ENCODE results near the gene ABLIM1.

ABLIM1 gene

DNA sequence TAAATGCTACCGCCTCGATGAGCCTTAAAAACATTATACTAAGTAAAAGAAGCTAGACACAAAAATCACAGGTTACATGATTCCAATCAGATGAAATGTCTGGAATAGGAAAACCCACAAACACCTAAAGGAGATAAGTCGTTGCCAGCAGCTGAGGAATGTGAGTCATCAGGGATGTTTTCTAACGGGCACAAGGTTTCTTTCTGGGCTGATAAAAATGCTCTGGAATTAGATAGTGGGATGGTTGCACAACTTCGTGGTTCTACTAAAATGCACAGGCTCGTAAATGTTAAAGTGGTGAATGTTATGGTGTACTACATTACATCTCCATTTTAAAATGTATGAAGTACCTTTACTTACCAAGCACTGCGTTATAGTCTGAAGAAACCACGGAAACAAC lies 9.7 kb downstream of the ABLIM1 start:
- DNase-seq (ENCODE audit: low read depth in 1 of 2, low spot score in 1 of 2): no peak

DNA sequence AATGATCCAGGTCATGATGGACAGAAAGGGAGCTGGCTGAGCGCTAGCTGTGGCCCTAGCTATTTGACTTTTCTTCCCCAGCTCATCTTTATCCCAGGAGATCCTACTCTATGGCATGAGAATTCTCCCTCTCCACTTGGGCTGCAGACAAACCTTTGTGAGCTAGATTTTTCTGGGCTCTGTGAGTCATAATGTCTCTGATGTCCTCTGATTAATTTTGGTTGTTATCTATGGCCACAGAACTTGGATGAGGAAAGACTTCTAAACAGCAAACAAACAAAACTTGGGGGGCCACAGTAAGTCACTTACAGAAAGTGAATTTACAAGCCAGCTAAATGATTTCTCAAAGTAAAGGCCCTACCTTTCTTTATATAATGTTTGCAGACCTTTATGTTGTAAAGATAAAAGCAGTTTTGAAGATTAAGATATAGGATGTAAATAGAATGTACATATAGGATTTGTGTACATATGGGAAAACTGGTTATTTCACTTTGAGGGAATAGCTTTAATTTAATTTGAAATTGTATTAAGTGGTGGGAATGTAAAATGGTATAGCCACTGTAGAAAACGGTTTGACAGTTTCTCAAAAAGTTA lies 10.4 kb downstream of the ABLIM1 start:
- DNase-seq (ENCODE audit: low read depth in 1 of 2, low spot score in 1 of 2): no peak

DNA sequence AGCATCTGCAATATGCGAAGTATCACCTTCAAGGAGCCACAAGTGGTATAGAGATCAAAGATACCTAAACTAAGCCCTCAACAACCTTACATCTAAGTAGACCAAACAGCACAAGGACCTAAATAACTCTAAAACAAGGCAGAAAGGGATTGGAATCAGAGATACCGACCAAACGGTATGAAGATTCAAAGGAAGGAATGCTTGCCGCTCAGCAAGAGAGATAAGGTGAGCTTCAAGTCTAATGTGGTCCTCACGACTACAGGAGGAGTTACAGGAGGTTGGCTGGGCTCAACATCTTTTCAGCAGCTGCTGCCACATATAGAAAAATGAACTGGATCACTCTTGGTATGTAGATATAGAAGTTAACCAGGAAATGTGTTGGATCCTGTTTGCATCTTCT lies 11.6 kb downstream of the ABLIM1 start:
- no peak for DNase-seq (ENCODE audit: low read depth in 1 of 2, low spot score in 1 of 2)

DNA sequence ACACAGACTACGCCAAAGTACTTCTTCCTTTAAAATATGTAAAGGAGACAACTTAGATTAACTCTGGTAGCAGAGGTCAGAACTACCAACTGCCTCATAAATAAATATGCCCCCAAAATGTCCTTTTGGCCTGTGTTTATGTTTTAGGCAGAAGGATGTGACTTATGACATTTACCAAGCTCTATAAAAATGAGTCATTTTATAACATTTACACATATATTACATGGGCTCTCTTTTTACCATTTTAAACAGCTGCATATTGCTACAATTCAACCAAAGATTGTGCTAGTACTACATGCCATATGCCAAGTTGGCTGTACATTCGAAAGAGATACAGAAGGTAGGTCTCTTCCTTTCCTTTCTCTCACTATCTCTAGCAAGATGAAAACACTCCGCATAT lies 12.4 kb downstream of the ABLIM1 start:
- no peak for DNase-seq (ENCODE audit: low read depth in 1 of 2, low spot score in 1 of 2)

DNA sequence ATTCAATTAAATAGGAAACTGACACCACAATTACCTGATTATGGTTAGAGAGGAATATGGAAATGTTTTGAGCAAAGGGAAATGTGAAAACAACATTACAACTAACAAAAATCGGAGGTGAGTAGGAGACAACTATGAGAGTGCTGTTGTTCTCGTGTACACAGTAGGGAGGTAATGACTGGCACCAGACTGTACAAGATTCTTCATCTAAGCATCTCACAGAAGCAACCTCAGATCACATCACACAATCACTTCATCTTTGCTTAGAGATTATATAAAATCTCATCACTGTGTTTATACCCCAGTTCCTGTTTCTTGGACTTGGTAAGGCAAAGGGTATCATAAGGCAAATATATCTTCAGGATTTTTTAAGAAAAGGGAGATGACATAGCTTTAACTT lies 14.9 kb downstream of the ABLIM1 start:
- no peak for DNase-seq (ENCODE audit: low read depth in 1 of 2, low spot score in 1 of 2)

DNA sequence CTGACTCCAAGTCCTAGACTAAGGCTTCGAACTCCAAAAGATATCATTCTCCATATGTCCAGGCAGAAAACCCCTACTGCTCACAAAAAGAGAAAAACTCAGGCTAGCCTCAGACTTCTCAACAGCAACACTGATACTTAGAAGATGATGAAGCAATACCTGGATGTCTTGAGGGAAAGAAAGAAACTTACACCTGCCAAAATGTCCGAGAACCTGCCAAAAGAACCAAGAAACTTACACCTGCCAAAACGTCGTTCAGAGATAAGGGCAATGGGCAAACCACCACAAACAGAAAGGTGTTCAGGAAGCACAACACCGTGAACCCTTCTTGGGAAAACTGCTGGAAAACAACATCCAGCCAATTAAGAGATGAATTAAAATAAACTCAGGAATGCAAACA lies 15.3 kb downstream of the ABLIM1 start:
- DNase-seq (ENCODE audit: low read depth in 1 of 2, low spot score in 1 of 2): no peak

DNA sequence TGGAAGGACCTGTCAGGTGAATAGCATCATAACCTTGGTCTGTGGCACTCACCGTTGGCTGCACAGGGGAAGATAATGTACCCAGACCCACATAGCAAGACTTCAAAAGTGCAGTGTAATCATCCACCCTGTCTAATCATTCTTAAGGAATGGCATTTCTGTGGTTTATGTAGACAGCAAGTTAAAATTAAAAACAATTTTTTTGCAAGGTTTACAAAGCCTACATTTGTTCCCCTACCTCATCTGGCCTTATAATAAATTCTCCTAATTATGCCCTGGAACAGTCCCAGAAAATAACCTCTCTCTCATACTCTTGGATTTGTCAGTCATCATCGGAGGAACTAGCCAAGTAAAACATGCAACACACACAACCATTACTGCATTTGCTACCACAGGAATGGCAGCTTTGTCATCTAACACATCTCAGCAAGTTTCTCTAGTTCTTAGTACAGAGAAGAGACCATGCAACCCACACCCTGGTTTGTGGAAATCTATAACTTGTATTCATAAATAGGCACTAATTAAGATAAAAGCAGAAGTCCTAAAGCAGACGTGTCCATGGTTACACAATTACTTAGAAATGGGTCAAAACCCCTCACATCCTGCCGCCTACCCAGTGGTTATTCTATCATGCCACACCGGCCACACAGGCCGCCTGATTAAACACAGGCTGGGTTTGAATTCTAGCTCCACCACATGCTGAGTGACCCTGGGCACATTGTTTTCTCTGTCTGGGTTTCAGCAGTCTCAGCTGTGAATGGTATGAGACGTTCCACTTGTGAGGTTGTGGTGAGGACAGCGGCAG lies 19.1 kb downstream of the ABLIM1 start:
- no peak for DNase-seq (ENCODE audit: low read depth in 1 of 2, low spot score in 1 of 2)

DNA sequence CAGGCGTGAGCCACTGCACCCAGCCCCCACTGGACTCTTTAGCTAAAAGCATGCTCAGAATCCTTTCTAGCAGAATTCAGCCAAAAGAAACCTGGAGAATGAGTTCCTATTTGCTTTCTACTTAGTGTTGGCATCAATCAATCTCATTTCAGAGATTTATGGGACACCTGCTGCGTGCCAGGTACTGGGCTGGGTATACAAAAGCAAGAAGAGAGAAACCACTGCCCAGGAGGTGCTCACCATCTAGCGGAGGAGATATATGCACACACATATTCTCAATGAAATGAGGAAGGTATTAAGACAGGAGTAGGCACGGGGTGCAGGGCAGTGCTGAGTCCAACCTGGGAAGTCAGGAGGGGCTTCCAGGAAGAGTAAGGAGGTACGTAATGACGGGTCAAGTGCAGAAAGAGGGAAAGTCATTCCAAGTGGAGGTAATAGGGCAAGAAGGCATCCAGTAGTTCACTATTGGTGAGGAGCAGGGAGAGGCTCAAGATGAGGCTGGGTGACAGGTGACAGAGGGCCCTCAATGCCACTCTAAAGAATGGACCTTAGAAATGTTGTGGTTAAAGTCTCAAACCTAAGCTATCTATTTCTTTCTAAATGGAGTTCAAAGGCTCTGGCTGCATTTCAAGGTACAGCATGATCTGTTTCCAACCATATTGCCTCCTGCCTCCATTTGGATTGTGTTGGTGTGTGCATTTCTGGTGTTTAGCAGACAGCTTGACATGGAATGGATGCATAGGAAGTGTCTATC lies 22.1 kb downstream of the ABLIM1 start:
- no peak for DNase-seq (ENCODE audit: low read depth in 1 of 2, low spot score in 1 of 2)

DNA sequence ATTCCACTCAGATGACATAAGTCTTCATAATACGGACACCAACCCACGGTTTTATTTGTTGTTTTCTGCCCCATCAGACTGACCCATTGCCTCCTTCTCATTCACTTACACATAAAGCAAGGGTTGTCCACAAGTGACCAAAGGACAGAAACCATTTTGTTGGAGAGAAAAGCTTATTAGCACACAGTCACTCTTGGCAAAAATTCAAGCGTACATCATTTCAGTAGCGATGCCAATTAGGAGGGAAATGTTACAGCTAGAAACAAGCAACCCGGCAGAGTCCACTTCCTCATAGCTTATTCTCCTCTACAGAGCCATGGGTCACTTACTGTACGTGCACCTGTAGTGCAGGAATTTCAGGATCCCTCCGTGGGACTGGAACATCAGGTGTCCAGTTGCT lies 23.0 kb downstream of the ABLIM1 start:
- DNase-seq (ENCODE audit: low read depth in 1 of 2, low spot score in 1 of 2): no peak

DNA sequence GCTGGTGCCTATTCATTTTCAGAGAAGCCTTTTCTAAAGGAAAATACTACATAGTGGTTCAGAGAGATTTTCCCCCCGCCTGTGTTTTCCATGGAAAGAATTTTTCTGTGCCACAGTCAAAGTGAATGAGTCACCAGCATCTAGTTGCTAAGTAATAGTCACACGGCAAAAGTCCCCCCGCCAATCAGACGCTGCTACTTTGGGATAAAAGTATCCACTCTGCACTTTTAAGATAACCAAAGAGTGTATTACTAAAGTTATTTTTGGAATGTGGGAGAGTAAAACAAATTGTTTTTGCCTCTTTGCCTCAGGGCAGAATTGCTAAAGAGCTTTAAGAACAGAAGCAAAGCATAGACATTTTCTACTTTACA lies 23.5 kb downstream of the ABLIM1 start:
- no peak for DNase-seq (ENCODE audit: low read depth in 1 of 2, low spot score in 1 of 2)

DNA sequence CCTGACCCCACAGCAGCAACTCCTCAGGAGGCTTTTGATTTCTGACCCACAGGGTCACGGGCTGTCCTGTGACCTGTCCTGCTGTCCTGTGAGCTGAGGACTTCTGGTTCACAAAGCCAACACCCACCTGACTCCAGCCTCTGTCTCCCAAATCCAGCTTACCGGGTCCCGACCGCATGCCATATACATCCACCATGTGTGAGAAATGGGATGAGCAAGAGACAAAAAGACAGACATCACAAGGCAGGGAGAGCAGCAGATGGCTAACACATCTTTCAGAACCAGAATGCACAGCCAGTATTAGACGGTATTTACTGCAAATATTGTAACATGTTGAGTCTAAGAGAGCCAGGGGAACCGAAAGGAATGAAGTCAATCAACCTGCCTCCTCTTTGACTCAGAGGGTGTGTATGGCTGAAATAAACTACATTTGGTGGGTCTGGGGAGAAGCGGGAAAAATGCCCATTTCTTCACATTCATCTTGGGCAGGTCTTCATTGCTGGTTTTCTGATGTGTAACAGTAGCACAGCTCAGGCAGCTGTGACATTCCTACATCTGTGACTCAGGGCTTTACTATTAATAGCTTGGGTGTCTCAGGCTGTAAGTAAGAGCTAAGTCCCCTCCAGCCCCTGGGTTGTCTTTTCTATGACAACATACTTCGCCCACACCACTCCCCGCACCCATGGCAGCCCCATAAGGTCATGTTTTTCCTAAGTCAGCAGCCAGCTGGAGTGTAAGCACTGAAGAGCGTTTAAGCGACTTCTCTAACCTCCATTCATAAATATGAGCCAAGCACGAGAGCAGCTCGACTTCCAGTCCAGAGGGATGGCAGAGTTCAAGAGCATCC lies 25.0 kb downstream of the ABLIM1 start:
- no peak for DNase-seq (ENCODE audit: low read depth in 1 of 2, low spot score in 1 of 2)

DNA sequence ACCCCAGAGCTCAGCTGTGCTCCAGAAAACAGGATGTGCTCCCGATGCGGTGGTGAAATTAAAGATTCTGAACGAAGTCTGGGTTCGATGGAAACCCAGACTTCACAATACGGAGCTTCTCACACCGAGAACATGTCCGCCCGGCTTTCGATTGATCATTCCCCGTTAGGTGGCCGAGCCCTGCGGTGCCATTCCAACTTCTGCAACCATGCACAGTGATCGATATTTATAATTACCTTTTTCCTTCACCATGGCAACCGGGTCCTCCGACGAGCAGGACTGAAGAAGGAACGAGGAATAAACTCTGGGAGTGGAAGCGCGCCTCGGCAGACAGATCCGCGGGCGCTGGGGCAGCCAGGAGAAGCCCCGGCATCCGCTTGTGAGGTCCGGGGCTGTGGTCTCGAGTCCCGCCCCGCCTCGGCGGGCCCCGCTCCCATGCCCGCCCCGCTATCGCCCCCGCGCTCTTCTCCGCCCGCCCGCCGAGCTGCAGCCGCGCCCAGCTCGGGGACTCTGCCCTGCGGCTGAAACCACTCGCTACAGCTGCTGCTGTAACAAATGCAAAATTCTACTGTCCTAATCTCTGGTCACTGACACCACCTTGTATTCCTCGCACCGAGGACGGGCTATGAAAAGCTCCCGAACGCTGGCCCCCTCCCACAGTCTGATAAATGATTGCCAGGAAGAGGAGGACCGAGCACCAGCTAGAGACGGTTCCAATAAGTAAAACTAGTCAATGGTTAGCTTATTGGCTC lies 26.2 kb downstream of the ABLIM1 start:
- no peak for DNase-seq (ENCODE audit: low read depth in 1 of 2, low spot score in 1 of 2)

DNA sequence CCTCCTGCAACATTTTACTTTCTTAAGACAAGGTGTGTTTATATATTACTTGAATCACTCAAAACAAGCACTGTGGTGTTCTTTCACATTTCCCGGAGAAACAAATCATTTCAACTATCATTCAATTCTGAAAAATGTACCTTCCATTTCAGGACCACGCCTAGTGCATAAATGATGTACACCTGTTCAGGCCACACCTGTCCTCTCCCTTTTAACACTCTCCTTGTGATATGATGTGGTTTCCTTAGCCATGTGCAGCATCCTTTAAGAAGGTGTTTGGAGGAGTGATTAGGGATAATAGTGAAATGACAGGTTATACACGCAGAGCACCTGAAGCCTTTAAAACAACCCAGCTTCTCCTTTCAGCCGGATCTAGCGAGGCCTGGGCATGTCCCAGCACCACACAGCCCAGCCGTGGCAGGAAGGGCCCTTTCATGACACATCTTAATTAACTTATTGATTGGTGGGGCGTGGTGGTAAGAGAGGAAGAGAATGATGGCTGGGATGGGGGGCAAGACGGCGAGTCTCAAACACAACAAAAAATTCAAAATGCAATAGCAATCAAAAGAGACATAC lies 26.9 kb downstream of the ABLIM1 start:
- DNase-seq (ENCODE audit: low read depth in 1 of 2, low spot score in 1 of 2): no peak

DNA sequence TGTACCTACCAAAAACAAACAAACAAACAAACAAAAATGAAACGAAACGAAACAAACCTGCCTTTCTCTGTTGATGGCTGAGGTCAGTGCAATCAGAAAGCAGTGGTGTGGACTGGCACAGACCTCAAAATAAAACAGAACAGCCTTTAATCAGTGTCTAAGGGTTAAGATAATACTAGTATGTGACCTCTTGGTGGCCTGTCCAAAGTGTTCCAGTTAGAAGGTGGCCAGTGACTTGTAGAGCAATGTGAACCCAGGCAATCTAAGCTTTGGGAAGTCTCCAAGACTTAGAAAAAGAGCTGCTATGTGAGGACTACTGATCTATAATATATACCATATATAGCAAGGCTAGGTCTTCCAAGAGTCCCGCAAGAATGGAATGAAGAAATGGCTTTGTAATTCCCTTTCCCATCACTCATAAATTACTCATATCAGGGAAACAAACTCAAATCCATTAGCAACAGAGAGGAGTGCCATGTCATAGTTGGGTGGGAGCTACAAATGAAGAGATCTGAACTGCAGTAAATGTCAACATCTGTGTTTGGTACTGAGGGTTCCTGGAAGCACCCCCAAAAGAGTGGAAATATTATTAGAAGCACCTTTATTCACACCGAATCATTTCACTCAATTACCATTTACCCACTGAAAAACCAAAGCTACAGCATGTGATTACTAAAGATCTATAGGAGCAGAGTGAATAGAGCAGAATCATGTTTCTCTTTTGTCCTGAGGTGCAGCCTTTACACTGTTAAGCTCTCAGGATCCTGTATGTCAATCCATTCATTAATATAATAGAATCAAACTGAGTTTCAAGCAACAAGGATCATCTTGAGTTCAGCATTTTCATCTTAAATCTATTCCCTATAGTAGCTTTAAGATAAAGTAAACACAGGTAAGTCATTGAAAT lies 28.0 kb downstream of the ABLIM1 start:
- no peak for DNase-seq (ENCODE audit: low read depth in 1 of 2, low spot score in 1 of 2)

DNA sequence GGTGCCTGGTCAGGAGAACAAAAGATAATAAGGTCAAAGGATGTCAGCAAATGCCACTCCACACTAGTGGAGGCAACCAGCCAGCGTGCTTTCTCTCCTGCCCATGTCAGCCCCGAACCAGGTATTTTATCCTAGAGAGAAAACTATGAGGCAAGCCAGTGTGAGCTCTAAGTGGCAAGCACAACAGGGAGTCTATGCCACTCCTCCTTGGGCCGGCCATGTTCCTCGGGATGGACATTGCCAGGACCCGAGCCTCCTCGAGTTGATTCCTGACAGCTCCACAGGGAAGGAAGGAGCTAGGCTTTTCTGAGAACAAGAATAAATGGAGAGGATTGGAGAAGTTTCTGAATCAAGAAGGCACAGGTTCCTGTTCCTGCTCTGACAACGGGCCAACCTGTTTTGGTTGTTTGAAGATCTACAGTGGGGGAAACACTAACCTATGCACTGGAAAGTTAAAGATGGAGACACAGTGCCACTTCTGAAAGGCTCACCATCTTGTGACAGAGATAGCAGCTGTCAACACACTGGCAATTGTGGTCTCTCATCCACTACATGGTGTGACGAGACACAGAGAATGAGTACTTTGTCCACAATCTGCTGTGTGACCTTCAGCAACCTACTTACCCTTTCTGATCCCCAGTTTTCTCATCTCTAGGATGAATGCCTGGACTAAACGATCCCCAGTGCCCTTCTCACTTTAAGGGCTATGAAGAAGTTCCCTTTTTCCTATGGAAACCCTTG lies 28.8 kb downstream of the ABLIM1 start:
- DNase-seq (ENCODE audit: low read depth in 1 of 2, low spot score in 1 of 2): no peak

DNA sequence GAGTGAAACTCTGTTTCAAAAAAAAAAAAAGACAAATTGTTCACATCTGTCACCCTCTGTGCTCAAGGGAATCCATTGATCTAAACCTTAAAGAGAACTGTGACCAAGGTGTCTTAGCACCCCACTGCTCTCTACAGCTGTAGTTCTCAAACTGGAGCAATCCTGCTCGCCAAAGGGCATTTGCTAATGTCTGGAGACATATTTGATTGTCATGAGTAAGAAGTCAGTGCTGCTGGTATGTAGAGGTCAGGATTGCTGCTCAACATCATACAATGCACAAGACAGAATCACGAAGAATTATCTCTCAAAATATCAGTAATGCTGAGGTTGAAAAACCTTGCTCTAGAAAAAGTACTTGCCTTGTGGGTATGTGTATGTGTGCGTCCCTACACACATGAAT lies 30.0 kb downstream of the ABLIM1 start:
- no peak for DNase-seq (ENCODE audit: low read depth in 1 of 2, low spot score in 1 of 2)

DNA sequence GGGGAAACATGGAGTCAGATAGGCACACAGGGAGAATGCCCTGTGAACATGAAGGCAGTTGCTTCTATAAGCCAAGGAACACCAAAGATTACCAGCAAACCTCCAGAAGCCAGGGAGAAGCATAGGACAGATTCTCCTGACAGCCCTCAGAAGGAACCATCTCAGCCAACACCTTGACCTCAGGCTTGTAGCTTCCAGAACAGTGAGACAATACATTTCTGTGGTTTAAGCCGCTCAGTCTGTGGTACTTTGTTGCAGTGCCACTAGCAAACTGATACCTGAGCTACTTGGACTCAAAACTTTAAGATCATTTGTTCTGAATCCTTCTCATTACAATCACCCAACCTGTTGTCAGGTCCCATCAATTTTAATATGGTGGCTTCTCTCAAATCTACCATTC lies 31.2 kb downstream of the ABLIM1 start:
- no peak for DNase-seq (ENCODE audit: low read depth in 1 of 2, low spot score in 1 of 2)

DNA sequence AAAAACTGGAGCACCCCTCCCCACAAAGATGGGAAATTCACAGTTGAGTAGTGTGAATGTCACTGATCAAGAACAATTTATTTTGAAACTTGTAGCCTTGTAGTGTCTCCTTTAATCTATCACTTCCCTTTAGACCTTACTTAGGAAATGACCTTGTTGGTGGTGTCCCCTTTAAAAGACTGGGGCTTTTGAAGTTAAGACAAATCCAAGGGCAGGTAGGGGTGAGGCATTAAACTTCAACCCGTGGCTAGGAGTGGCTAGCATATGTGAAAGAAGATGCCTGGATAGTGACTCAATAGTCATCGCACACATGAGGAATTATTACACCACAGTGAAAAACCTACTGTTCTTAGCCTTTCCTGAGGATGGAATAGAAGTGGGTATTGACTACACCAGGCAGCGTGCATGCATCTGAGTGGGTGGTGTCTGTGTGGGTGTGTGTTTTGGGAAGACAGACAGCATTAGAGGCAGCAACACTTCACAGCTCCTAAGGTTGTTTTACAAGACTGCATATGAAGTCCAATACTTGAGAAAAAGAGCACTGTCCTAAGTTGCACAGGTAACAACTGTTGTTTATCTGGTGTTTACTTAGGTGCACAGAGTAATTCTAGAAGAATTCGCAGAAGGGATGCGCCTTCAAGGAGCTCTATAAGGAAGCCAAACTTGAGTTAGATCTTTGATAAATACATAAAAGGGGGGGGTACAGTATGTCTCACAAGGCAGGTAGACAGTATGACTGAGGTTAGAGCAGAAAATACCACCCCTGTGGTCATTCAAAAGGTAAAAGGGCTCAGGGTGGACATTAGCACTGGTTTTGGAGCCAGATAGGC lies 32.9 kb downstream of the ABLIM1 start:
- DNase-seq (ENCODE audit: low read depth in 1 of 2, low spot score in 1 of 2): no peak

Data from activated T-helper 1 cell treated with anti-CD3 and anti-CD28 coated beads, Interleukin-2, amount 50 U/mL, for 16 hours (primary cell).